ENCODE data around the gene ZSWIM5. TPM values are rescaled to one million over a fixed set of nuclear protein-coding genes. Genes with fewer than 3 reads are reported as not detected.

ZSWIM5 gene
- total and polyA plus RNA-seq, 9 of the 15 experiments (the other 6 are each of a cell fraction or from before 2014, with no cell fraction given) = under 0.01 to 0.07 (median 0.03) TPM; not detected in 3

DNA sequence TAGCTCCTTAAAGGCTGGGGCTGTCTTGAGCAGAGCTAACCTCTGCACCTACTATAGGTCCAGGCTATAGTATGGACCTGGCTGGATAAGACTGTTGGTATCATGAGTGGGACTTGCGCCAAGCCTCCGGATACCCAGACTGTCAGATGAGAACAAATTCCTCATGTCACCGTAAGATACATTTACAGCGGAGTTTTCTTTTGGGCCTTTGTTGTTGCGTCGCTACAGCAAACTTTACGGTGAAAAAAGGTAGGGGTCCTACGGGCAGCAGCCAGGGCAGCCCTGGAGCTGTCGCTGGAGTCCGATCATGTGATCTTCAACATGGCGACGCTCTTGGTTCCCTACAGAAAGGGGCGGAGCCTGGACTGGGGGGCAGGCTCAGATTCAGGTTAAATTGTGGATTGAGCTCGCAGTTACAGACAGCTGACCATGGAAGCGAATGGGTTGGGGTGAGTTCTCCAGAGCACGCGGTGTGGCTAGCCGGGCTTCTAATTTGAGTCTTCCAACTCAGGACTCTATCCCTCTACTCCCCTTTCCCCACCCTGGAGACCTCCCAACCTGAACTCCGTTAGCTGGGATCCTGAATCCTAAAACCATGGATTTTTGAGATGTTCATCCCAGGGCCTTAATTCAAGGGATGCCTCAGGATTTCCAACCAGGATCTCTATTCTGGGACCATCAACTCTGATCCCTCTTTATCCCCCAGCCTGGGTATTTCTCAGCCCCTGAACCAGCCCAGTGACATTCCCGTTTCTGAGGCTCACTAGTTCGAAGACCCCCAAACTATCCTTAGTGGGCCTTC is 194.4 kb downstream of the ZSWIM5 start, which contains the start of gene UROD (continued):
- TF ChIP-seq MGA (IDR thresholded peaks at IDR 0.05) = no peak; the same call in none of the 2 replicates
- peak; percentile 96 for TF ChIP-seq TBP (optimal IDR thresholded peaks at IDR 0.05; ENCODE audit: low read depth, low read length)
- no peak for TF ChIP-seq CEBPB (tag; IDR thresholded peaks at IDR 0.05)
- no peak for TF ChIP-seq ZNF780A (CRISPR knock-in tag; IDR thresholded peaks at IDR 0.05)
- TF ChIP-seq, protein P1, sequence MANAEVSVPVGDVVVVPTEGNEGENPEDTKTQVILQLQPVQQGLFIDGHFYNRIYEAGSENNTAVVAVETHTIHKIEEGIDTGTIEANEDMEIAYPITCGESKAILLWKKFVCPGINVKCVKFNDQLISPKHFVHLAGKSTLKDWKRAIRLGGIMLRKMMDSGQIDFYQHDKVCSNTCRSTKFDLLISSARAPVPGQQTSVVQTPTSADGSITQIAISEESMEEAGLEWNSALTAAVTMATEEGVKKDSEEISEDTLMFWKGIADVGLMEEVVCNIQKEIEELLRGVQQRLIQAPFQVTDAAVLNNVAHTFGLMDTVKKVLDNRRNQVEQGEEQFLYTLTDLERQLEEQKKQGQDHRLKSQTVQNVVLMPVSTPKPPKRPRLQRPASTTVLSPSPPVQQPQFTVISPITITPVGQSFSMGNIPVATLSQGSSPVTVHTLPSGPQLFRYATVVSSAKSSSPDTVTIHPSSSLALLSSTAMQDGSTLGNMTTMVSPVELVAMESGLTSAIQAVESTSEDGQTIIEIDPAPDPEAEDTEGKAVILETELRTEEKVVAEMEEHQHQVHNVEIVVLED (CRISPR knock-in tag; IDR thresholded peaks at IDR 0.05) = no peak
- no peak for TF ChIP-seq KHSRP (IDR thresholded peaks at IDR 0.05)
- no peak for TF ChIP-seq GABPA (tag; conservative IDR thresholded peaks at IDR 0.05; ENCODE audit: low read depth)
- peak in 1 of 2 experiments; percentile 25; a peak in 2 of 4 replicates for TF ChIP-seq TBL1XR1 (IDR thresholded peaks at IDR 0.05; ENCODE audit: low read length in 2 of 2)
- no peak for TF ChIP-seq ID3 (CRISPR knock-in tag; IDR thresholded peaks at IDR 0.05)
- TF ChIP-seq ID3 (tag; IDR thresholded peaks at IDR 0.05) = peak; percentile 80
- peak; percentile 48; the same call in 1 of the 2 replicates for TF ChIP-seq XRCC5 (IDR thresholded peaks at IDR 0.05; ENCODE audit: low read depth, low read length)
- TF ChIP-seq TSC22D4 (tag; IDR thresholded peaks at IDR 0.05) = no peak
- no peak for TF ChIP-seq NCOA2 (IDR thresholded peaks at IDR 0.05; ENCODE audit: partially characterized antibody in 2 of 2)
- TF ChIP-seq CREM (IDR thresholded peaks at IDR 0.05; ENCODE audit: low read depth) = peak; percentile 86
- no peak for TF ChIP-seq MCM5 (IDR thresholded peaks at IDR 0.05; ENCODE audit: low read depth)
